Epithelial cell of esophagus (primary cell): Measurements from ENCODE around the gene DCDC2C.

Experiments used
- DNase-seq: peaks from one replicate; pipeline ENCODE4 v3.0.0; 2010; ENCODE audit warnings: low read depth
- H3K4me3 ChIP-seq: 2 replicates; pipeline ENCODE4 v1.5.1; 2011; ENCODE audit warnings: mild to moderate bottlenecking, low read length, control low read depth
- TF ChIP-seq, protein P1 (sequence below): IDR thresholded peaks from 2 replicates; pipeline ENCODE4 v1.5.1; 2011; ENCODE audit warnings: low read depth, mild to moderate bottlenecking, low read length, control low read depth, inconsistent platforms; ENCODE audit not compliant: insufficient read depth; ENCODE audit errors: missing control alignments

The DCDC2C gene

DNA sequence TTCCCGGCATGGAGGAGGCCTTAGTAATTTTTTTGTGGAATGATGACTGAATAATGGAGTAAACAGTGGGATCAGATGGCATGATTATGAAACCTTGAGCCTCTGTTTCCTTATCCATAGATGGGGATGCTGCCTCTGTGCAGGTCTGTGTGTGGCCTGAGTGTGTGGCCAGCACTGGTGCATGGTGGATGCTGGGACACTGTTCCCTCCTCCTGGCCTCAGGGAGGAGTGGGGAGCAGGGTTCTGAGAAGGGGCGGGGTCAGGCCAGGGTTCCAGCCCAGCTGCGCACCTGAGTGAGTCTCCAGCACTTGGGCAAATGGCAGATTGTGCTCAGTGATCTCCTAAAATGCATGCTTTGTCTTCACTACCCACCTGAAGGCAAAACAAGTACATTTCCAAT lies 66.4 kb downstream of the DCDC2C start:
- H3K4me3 ChIP-seq: no peak overlapping the region
- TF ChIP-seq, protein P1, sequence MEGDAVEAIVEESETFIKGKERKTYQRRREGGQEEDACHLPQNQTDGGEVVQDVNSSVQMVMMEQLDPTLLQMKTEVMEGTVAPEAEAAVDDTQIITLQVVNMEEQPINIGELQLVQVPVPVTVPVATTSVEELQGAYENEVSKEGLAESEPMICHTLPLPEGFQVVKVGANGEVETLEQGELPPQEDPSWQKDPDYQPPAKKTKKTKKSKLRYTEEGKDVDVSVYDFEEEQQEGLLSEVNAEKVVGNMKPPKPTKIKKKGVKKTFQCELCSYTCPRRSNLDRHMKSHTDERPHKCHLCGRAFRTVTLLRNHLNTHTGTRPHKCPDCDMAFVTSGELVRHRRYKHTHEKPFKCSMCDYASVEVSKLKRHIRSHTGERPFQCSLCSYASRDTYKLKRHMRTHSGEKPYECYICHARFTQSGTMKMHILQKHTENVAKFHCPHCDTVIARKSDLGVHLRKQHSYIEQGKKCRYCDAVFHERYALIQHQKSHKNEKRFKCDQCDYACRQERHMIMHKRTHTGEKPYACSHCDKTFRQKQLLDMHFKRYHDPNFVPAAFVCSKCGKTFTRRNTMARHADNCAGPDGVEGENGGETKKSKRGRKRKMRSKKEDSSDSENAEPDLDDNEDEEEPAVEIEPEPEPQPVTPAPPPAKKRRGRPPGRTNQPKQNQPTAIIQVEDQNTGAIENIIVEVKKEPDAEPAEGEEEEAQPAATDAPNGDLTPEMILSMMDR: no peak
- no peak for DNase-seq

DNA sequence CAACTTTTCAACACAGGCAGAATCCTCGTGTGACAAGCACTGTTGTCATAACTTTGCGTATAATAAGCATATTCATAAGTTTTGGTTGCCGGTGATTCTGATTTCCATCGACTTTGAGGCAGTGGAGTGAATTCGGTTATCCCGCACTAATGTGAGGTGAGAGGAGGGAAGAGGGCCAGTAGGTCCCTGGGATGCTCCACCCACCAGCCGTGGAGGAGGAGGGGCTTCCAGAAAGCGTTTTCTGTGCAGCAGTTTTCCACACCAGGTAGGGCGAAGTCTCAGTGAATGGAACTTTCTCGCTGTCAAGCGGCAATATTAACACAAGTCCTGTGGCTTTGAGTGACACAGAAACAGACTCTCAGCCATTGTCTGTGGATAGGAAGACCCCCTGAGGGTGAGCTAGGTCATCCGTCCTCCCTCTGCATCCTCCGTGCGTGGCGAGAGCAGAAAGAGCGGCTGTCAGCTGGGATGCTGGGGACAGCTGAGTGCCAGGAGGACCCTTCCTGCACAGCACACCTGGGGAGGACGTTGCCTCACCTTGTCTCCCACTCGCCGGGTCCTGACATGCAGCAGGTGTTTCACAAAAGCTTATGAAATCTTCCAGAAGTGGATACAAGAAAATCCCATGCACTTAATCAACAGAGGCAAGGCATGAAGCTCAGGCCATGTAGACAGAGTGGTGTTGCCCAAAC lies 67.5 kb downstream of the DCDC2C start:
- no peak overlapping the region for H3K4me3 ChIP-seq
- TF ChIP-seq, protein P1: no peak
- DNase-seq: no peak

DNA sequence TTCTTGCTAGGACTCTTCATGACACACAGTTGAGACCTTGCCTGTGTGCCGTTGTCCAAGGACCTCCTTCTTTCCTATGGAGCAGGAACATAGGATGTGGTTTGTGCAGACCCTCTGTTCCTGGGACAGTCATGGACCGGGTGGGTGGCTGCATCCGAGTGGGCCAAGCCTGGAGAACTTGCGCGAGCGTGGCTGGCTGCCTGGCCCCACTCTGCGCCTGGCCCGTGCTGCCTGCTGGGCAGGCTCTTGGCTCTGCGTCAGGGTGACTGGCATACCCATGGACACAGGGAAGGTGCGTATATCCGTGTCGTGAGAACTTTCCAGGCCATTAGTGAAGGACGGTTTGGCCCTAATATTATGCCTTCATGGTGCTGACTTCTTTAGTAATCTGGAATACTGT lies 68.2 kb downstream of the DCDC2C start:
- DNase-seq: no peak
- TF ChIP-seq, protein P1: no peak
- H3K4me3 ChIP-seq: no peak overlapping the region

DNA sequence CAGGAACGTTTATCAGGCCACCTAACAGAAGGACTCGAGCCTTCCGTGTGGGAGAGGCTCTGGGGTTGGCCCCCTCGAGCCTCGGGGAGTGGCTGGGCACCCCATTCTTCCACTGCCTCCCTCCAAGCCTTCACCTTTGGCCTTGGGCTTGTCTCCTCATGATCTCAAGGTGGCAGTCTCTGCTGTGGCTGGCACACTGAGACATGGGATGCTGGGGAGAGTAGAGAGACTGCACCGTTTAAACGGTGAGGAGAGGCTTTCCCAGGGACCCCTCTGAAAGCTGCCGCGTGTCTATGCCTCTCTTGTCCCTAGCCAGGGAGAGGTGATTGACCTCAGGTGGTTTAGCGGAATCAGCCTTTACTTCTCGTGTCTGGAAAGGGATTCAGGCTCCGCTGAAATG lies 71.0 kb downstream of the DCDC2C start:
- TF ChIP-seq, protein P1: no peak
- no peak for DNase-seq
- H3K4me3 ChIP-seq: no peak overlapping the region

DNA sequence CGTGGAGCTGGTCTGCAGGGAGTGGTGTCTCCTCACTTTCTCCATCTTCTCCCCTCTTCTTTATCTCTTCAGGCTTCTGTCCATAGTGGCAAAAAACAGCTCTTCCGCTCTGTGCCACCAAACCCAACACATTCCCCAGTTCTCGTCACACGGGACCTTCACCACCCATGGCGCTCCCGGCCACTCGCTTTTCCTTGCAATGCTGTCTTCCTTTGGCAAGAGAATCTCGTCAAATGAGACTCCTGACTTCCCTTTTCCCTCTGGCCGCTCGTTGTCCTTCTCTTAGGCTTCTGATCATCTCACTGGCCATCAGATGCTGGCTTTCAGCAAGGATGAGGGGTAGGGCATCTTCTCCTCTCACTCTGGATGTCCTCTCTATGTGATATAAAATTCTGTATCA lies 72.9 kb downstream of the DCDC2C start:
- H3K4me3 ChIP-seq: no peak overlapping the region
- no peak for DNase-seq
- TF ChIP-seq, protein P1: no peak

DNA sequence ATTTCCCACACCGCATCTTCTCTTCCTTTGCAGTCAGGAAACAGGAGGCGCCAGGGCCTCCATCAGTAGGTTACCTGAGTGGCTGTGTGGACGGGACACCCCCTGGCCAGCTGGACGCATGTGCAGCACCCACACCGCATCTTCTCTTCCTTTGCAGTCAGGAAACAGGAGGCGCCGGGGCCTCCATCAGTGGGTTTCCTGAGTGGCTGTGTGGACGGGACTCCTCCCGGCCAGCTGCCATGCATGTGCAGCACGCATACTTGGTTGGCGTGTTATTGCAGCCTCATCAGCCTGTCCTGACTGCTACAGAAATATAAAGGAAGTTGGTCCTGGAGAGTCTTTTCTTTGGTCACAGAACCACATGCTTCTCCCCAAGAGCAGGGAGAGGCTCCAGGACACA lies 74.6 kb downstream of the DCDC2C start:
- DNase-seq: no peak
- no peak overlapping the region for H3K4me3 ChIP-seq
- TF ChIP-seq, protein P1: no peak

DNA sequence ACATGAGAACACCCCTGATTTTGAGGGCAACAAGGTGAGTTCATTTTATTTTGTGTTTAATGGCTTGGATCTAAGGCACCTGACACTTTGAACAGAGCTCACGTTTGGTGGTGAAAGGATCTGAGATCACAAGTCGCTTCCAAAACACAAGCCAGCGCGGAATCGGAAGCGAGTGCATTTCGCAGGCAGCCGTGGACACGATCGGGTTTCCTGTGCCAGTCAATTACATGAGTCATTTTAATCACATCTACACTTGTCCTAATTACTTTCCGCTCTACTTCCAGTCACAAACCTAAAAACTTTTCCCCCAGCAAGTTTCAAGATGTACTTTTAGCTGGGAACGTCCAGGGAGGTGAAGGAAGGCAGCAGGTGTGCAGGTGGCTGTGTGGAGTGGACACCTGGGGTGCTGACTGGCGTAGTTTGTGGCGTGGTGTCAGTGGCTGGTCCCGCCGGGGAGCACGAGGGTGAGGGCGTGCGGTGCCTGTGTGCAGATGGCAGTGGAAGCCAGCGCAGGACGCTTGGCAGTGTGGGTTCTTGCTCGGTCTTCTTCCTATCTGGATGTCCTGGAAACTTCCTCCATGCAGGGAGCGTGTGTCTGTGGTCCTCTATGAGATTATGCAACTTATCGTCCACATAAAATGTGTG lies 75.6 kb downstream of the DCDC2C start:
- TF ChIP-seq, protein P1: no peak
- no peak for DNase-seq
- H3K4me3 ChIP-seq: no peak overlapping the region
